ENCODE measurements around the gene WWOX.

The WWOX gene

DNA sequence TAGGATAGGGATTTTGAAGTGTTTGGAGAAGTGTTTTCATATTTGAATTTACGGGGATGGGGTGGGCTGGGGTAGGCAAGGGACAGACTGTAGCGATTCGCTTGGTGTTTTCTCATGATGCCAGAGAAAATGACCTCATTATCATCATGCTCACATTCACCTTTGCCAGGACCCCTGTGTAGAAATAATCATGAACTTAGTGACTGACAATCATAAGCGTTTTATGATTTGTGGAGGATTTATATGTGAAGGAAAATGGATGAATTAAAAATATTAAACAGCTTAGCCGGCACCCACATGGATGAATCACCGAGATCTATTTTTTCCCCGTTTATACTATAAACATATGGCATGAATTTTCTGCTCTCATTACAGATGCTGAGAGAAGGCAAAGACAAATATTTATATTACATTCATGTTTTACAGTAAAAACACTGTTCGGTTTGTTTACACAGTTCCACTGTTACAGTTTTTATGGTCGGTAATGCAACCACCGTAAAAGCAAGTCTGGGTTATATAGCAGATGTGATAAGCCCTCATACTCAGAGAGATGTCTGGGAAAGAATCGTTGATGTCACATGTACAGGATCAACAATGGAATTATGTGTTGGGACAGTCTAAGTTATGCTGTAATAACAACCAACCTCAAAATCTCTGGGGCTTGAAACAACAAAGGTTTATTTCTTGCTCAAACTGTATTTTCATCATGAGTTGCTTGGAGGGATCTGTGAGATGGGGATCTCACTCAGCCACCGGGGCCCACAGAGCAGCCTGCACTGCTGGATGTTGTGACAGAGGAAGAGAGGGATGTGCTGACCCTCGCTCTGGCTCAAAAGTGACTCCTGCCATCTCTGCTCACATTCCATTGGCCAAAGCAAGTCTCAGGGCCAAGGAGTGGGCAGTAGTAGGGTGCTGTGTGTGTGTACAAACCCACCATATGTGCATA lies 85.1 kb downstream of the WWOX start:
- peak in 1 of 2 donors; percentile 25 for DNase-seq (ENCODE audit: low read depth in 2 of 2)
- H3K4me3 ChIP-seq (replicated peaks in 1 of 2; ENCODE audit: low read depth in 2 of 2, low read length in 2 of 2) = no peak overlapping the region
- TF ChIP-seq, protein P1, sequence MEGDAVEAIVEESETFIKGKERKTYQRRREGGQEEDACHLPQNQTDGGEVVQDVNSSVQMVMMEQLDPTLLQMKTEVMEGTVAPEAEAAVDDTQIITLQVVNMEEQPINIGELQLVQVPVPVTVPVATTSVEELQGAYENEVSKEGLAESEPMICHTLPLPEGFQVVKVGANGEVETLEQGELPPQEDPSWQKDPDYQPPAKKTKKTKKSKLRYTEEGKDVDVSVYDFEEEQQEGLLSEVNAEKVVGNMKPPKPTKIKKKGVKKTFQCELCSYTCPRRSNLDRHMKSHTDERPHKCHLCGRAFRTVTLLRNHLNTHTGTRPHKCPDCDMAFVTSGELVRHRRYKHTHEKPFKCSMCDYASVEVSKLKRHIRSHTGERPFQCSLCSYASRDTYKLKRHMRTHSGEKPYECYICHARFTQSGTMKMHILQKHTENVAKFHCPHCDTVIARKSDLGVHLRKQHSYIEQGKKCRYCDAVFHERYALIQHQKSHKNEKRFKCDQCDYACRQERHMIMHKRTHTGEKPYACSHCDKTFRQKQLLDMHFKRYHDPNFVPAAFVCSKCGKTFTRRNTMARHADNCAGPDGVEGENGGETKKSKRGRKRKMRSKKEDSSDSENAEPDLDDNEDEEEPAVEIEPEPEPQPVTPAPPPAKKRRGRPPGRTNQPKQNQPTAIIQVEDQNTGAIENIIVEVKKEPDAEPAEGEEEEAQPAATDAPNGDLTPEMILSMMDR (IDR thresholded peaks at IDR 0.05; ENCODE audit: low read depth, low read length) = no peak

DNA sequence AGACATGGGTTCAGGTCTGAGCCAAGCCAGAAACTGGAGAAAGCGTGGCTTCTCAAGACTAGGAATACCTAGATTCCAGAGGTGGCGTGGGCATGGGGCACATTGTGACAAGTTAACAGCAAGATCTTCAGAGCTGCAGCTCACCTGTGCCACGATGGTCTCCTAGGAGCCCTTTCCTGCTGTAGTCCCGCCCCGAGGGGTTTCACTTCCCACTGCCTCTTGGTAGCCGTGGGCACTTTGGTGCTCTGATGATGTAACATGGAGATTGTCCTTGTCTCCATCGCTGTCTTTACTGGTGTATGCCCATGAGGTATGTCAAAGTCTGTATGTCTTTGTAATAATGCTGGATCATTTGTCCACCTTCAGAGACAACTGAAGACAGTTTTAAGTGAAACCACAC lies 89.7 kb downstream of the WWOX start:
- no peak overlapping the region for H3K4me3 ChIP-seq (replicated peaks in 1 of 2; ENCODE audit: low read depth in 2 of 2, low read length in 2 of 2)
- no peak for DNase-seq (ENCODE audit: low read depth in 2 of 2)
- TF ChIP-seq, protein P1 (IDR thresholded peaks at IDR 0.05; ENCODE audit: low read depth, low read length) = no peak

DNA sequence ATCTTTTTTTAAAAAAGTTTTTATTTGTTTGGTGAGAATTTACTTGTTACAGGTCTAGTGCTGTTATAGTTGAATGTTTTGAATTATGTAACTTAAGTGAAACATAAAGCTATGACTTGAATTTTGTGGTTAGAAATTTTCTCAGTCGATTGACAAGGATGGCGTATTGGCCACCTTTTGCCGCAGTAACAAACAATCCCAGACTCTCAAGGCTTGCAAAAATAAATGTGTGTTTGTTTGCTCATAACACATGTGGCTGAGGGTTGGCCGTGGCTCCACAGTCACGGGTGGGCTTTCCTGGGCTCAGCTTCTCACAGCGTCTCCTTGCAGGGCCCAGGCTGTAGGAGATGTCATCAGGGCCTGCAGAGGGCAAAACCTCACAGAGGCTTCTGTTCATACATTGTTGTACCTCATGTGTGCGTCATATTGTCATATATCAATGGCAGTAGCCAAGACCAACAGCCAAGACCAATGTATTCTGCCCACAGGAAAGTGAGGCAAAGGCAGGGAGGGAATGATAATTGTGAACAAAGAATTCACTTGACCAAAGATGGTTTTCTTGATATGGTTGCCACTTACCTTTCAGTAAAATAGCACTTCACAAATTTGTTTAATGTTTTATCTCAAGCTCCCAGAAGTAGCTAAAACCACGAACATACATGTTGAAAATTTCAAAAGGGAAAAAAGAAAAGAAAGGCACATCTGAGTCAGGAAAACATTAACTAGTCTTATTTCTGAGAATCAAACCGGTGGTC lies 93.5 kb downstream of the WWOX start:
- H3K4me3 ChIP-seq (replicated peaks in 1 of 2; ENCODE audit: low read depth in 2 of 2, low read length in 2 of 2) = no peak overlapping the region
- TF ChIP-seq, protein P1 (IDR thresholded peaks at IDR 0.05; ENCODE audit: low read depth, low read length) = no peak
- DNase-seq (ENCODE audit: low read depth in 2 of 2) = no peak

DNA sequence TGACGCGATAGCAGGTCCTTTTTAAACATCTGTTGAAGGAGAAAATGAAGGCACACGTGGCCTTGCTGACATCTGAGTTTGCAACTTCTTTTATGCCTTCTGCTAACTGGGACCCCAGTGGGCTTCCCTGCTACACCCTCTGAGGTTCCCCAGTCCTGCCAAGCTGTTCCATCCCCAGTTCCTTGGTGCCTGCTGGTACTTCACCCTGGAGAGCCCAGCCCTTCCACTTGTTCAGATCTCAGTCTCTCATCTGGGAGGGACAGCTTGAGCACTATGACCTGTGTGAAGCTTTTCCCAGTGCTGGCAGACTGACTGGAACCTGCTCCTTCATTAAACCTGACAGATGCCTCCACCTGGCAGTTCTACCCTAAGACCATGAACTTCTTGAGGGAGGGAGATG lies 95.5 kb downstream of the WWOX start:
- DNase-seq (ENCODE audit: low read depth in 2 of 2) = no peak
- H3K4me3 ChIP-seq (replicated peaks in 1 of 2; ENCODE audit: low read depth in 2 of 2, low read length in 2 of 2) = no peak overlapping the region
- TF ChIP-seq, protein P1 (IDR thresholded peaks at IDR 0.05; ENCODE audit: low read depth, low read length) = no peak

DNA sequence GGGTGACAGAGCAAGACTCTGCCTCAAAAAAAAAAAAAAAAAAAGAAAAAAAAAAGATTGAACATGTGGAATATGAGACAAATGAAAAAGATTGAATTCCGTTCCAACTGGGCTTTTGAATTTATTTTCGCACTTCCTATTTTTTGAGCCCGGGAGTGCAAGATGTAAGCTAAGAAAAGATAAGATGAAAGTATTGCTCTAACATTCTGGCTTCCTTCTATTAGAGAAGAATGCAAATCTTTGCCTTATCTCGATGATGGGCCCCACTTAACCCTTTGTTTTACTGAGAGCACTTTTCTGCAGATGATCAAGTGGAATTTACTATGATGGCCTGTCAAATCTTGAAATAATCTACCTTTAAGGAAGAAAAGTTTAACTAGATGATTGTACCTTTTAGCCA lies 96.3 kb downstream of the WWOX start:
- DNase-seq (ENCODE audit: low read depth in 2 of 2) = no peak
- no peak overlapping the region for H3K4me3 ChIP-seq (replicated peaks in 1 of 2; ENCODE audit: low read depth in 2 of 2, low read length in 2 of 2)
- TF ChIP-seq, protein P1 (IDR thresholded peaks at IDR 0.05; ENCODE audit: low read depth, low read length) = no peak

DNA sequence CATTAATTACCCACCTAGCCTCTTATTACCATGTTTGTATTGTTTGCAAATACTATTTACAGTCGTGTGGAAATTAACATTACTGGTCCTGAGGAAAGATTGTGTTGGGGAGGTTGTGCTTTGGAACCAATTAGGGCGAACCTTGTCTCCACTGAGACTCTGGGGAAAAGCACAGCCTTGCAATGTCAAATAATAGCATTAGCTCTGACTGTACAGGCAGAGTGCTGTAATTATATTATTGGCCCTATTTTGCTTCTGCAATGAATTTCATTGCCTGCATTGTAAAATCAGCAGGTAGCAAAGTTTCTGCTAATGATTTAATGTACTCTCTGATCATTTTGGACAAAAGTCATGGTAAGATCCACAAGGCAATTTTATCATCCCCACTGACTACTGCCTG lies 97.0 kb downstream of the WWOX start:
- DNase-seq (ENCODE audit: low read depth in 2 of 2) = no peak
- TF ChIP-seq, protein P1 (IDR thresholded peaks at IDR 0.05; ENCODE audit: low read depth, low read length) = no peak
- H3K4me3 ChIP-seq (replicated peaks in 1 of 2; ENCODE audit: low read depth in 2 of 2, low read length in 2 of 2) = no peak overlapping the region
